ENCODE results near the gene ESPL1.

Gene ESPL1

GRCh38 chr12:53336181-53336681, 68.1 kb downstream of the ESPL1 start, which contains the start of gene SP7:
SP7 (minus strand) TSS chr12:53336354; CDS start chr12:53335646, 708 bp downstream.
- H3K9me3 Mint-ChIP-seq: no peaks in the 10 kb centered on the region
- H3K36me3 Mint-ChIP-seq (ENCODE audit: low read depth): peaks cover 2% of the 10 kb centered on the region
- H3K27ac Mint-ChIP-seq: no peak within 1 kb of the TSS
- no peak within 1 kb of the TSS for H3K4me3 Mint-ChIP-seq
- H3K4me1 Mint-ChIP-seq (ENCODE audit: low read depth): peaks cover 9% of the 10 kb centered on the region
- H3K27me3 Mint-ChIP-seq (ENCODE audit: low read depth): peaks cover 51% of the 10 kb centered on the region
- no peak for DNase-seq (ENCODE audit: low spot score)

GRCh38 chr12:53338017-53338416, 69.9 kb downstream of the ESPL1 start:
- Mint-ChIP-seq H3K27me3 (ENCODE audit: low read depth) (peaks cover 44% of the 10 kb centered on the region), H3K9me3 (no peaks in the 10 kb centered on the region), H3K4me3 (peak overlapping the region; percentile 5), H3K4me1 (ENCODE audit: low read depth) (peaks cover 9% of the 10 kb centered on the region), H3K36me3 (ENCODE audit: low read depth) (peaks cover 2% of the 10 kb centered on the region), H3K27ac (peak overlapping the region; percentile 37)
- no peak for DNase-seq (ENCODE audit: low spot score)

- Mint-ChIP-seq H3K4me3 (no peak overlapping the region), H3K36me3 (ENCODE audit: low read depth) (peaks cover 2% of the 10 kb centered on the region), H3K27me3 (ENCODE audit: low read depth) (peaks cover 44% of the 10 kb centered on the region), H3K9me3 (no peaks in the 10 kb centered on the region), H3K27ac (no peak overlapping the region), H3K4me1 (ENCODE audit: low read depth) (peaks cover 14% of the 10 kb centered on the region)
- no peak for DNase-seq (ENCODE audit: low spot score)
Measured at GRCh38 chr12:53338916-53339315, 70.8 kb downstream of the ESPL1 start.

GRCh38 chr12:53340398-53340797, 72.3 kb downstream of the ESPL1 start:
- Mint-ChIP-seq H3K36me3 (ENCODE audit: low read depth) (peaks cover 2% of the 10 kb centered on the region), H3K4me3 (no peak overlapping the region), H3K27me3 (ENCODE audit: low read depth) (peaks cover 35% of the 10 kb centered on the region), H3K4me1 (ENCODE audit: low read depth) (peaks cover 23% of the 10 kb centered on the region), H3K9me3 (no peaks in the 10 kb centered on the region), H3K27ac (no peak overlapping the region)
- DNase-seq (ENCODE audit: low spot score): no peak
